Measurements from ENCODE around the gene FBXL19. TPM values are rescaled to one million over a fixed set of nuclear protein-coding genes. Genes with fewer than 3 reads are reported as not detected.

Gene FBXL19
- polyA plus RNA-seq, 2 of the 4 experiments (the other 2 are of a cell fraction), result 5.6 to 21.5 TPM

- no peak for ATAC-seq
- ChIA-PET POLR2A (no interaction called here), CTCF (interaction anchor here (0.9 to 2.1 kb wide), 6 partner anchors 10 to 92 kb away, joined by 3 to 5 read pairs (median 4); no protein-coding TSS in a partner anchor)
- DNase-seq (ENCODE audit: low read depth in 1 of 2, low spot score in 1 of 2), result no peak
- Histone ChIP-seq H3K9me3 (no peaks in the 10 kb centered on the region), H3K27ac (no peak overlapping the region), H3K4me1 (no peaks in the 10 kb centered on the region), H3K4me2 (no peak overlapping the region), H3K4me3 (no peak overlapping the region)
- no peak for TF ChIP-seq RFX5 (IDR thresholded peaks at IDR 0.05)
- no peak for FAIRE-seq
- WGBS (ENCODE audit: missing lambda C conversion rate), result 65% methylated on average over 4 of the region's 4 CpGs
Measured at GRCh38 chr16:30907064-30907463, 16.3 kb upstream of the FBXL19 start.

GRCh38 chr16:30910427-30911029 lies 12.8 kb upstream of the FBXL19 start:
- POLR2A ChIA-PET, result no interaction called here
- Histone ChIP-seq H3K4me1 (no peaks in the 10 kb centered on the region), H3K4me3 (no peak overlapping the region), H3K9me3 (no peaks in the 10 kb centered on the region), H3K27ac (no peak overlapping the region), H3K4me2 (no peak overlapping the region)
- FAIRE-seq, result no peak
- TF ChIP-seq MAFK (IDR thresholded peaks at IDR 0.05; ENCODE audit: partially characterized antibody) (no peak), KDM1A (IDR thresholded peaks at IDR 0.05; ENCODE audit: low read depth) (no peak), E2F6 (IDR thresholded peaks at IDR 0.05; ENCODE audit: borderline replicate concordance, low read depth) (no peak), ZFP36 (IDR thresholded peaks at IDR 0.05; ENCODE audit: borderline replicate concordance, partially characterized antibody) (no peak), CBX2 (IDR thresholded peaks at IDR 0.05; ENCODE audit: borderline replicate concordance, low read depth) (no peak), ELK1 (IDR thresholded peaks at IDR 0.05; ENCODE audit: low read depth, low read length) (no peak), ESRRA (IDR thresholded peaks at IDR 0.05; ENCODE audit: borderline replicate concordance, low read length) (no peak), HDAC2 (IDR thresholded peaks at IDR 0.05) (no peak), POLR2AphosphoS2 (conservative IDR thresholded peaks at IDR 0.05; ENCODE audit: low read length) (no peak), FOXS1 (CRISPR knock-in tag; IDR thresholded peaks at IDR 0.05) (no peak), RNF2 (IDR thresholded peaks at IDR 0.05; ENCODE audit: borderline replicate concordance, low read depth) (no peak), JUNB (IDR thresholded peaks at IDR 0.05) (no peak), EP300 (IDR thresholded peaks at IDR 0.05) (no peak)
- ATAC-seq, result 0 out of 6 replicates have a peak, but pooled peaks of 1 of the 2 experiments have one; percentile 6
- CTCF ChIA-PET, result interaction anchor here (1.7 to 1.9 kb wide), 2 partner anchors 9 to 96 kb away, joined by 5 to 7 read pairs; no protein-coding TSS in a partner anchor
- 64% methylated on average over 18 of the region's 18 CpGs for WGBS (ENCODE audit: missing lambda C conversion rate)
- no peak for DNase-seq (ENCODE audit: low read depth in 1 of 2, low spot score in 1 of 2)

- ATAC-seq (peak in 1 of 2 experiments; percentile 14; a peak in 1 of 6 replicates), DNase-seq (ENCODE audit: low read depth in 1 of 2, low spot score in 1 of 2) (no peak), FAIRE-seq (no peak)
- Histone ChIP-seq H3K27ac (no peak overlapping the region), H3K4me3 (no peak overlapping the region), H3K4me2 (no peak overlapping the region), H3K9me3 (no peaks in the 10 kb centered on the region), H3K4me1 (no peaks in the 10 kb centered on the region)
- TF ChIP-seq POLR2AphosphoS2 (conservative IDR thresholded peaks at IDR 0.05; ENCODE audit: low read length) (no peak), EHMT2 (IDR thresholded peaks at IDR 0.05; ENCODE audit: low read depth) (no peak), RFX5 (IDR thresholded peaks at IDR 0.05) (no peak), FOSL2 (IDR thresholded peaks at IDR 0.05) (no peak), FOSL2 (CRISPR knock-in tag; IDR thresholded peaks at IDR 0.05) (no peak), PHF8 (IDR thresholded peaks at IDR 0.05; ENCODE audit: borderline replicate concordance, low read depth) (no peak), BHLHE40 (IDR thresholded peaks at IDR 0.05; ENCODE audit: low read depth, low read length) (no peak), GATA3 (IDR thresholded peaks at IDR 0.05; ENCODE audit: borderline replicate concordance) (no peak), HOXA7 (CRISPR knock-in tag; IDR thresholded peaks at IDR 0.05) (no peak), E2F6 (IDR thresholded peaks at IDR 0.05; ENCODE audit: borderline replicate concordance, low read depth) (no peak), JUN (IDR thresholded peaks at IDR 0.05) (no peak), ZSCAN20 (CRISPR knock-in tag; IDR thresholded peaks at IDR 0.05) (no peak), KDM1A (IDR thresholded peaks at IDR 0.05; ENCODE audit: low read depth) (no peak), HEYL (CRISPR knock-in tag; IDR thresholded peaks at IDR 0.05) (no peak), RNF2 (IDR thresholded peaks at IDR 0.05; ENCODE audit: borderline replicate concordance, low read depth) (no peak)
- CTCF ChIA-PET, result interaction anchor here (0.8 to 3.2 kb wide), 7 partner anchors 8 to 75 kb away, joined by 3 to 22 read pairs (median 4); no protein-coding TSS in a partner anchor
- 81% methylated on average over 6 of the region's 6 CpGs for WGBS (ENCODE audit: missing lambda C conversion rate)
- POLR2A ChIA-PET, result no interaction called here
Measured at GRCh38 chr16:30912794-30913412, 10.5 kb upstream of the FBXL19 start.

Data from A549 (cell line).